RWPE1 (cell line): Measurements from ENCODE around the gene DCAKD.
A peak's percentile ranks its signal among the peaks of the same experiment; 100 is the strongest.

Source experiments
- CTCF ChIA-PET: fragments of 350-600 bp; sonication (Branson Sonifier 250); formaldehyde crosslinking; extraction: SDS; loops from one replicate; lab custom pipeline; 2021; lab: Yijun Ruan, JAX
- POLR2A ChIA-PET: fragments of 400-600 bp; formaldehyde crosslinking; extraction: SDS; loops from one replicate; lab custom pipeline; 2020; ENCODE audit warnings: antibody characterized with exemption; ENCODE audit not compliant: low non-redundant PET; lab: Yijun Ruan, JAX
- DNase-seq: peaks from one replicate; pipeline ENCODE4 v3.0.0; 2012; ENCODE audit warnings: low spot score
- H3K27ac ChIP-seq: fragments of 450-650 bp; 2 replicates; pipeline ENCODE4 v1.5.1; 2017
- CTCF ChIP-seq: fragments of 450-650 bp; conservative IDR thresholded peaks from 2 replicates; pipeline ENCODE4 v1.5.1; 2017; ENCODE audit warnings: low read depth, mild to moderate bottlenecking

Gene DCAKD

GRCh38 chr17:45087504-45087975 is 36.1 kb upstream of the DCAKD start:
- POLR2A ChIA-PET = no interaction called here
- no peak for TF ChIP-seq CTCF
- CTCF ChIA-PET = interaction anchor here (2.3 kb wide), 1 partner anchor 11 kb away, joined by 9 read pairs; no protein-coding TSS in a partner anchor
- peak overlapping the region; percentile 93 for H3K27ac ChIP-seq
- DNase-seq = no peak

DNA sequence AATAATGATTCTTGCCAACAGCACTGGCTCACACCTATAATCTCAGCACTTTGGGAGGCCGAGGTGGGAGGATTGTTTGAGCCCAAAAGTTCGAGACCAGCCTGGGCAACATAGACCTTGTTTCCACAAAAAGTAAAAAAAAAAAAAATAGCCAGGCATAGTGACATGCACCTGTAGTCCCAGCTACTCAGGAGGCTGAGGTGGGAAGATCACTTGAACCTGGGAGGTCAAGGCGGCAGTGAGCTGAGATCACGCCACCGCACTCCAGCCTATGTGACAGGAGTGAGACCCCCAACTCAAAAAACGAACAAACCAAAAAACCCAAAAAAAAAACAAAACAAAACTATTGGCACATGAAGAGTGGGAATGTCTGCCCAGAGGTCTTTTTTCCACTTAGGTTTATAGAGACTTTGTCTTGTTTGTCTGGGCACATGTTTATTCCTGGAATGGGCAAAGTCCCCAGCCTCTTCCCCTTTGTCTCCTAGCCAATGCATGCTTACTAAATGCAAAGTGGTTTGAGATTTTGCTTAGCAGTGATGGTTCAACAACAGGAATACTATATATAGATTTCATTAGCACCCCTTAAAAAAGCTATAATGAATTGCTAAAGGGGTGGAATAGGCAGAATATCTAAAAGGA is 35.6 kb upstream of the DCAKD start:
- no peak for TF ChIP-seq CTCF
- ChIA-PET POLR2A (no interaction called here), CTCF (interaction anchor here (0.5 to 2.3 kb wide), 3 partner anchors 11 to 117 kb away, joined by 3 to 9 read pairs (median 4); no protein-coding TSS in a partner anchor)
- DNase-seq = no peak
- H3K27ac ChIP-seq = peak overlapping the region; percentile 93

- DNase-seq = no peak
- POLR2A ChIA-PET = no interaction called here
- peak overlapping the region; percentile 93 for H3K27ac ChIP-seq
- TF ChIP-seq CTCF = no peak
- CTCF ChIA-PET = interaction anchor here (0.5 to 2.3 kb wide), 3 partner anchors 10 to 117 kb away, joined by 3 to 9 read pairs (median 4); no protein-coding TSS in a partner anchor
Observed at GRCh38 chr17:45086391-45086790, 35.0 kb upstream of the DCAKD start.

- CTCF ChIA-PET = interaction anchor here (2.1 kb wide), 1 partner anchor 18 kb away, joined by 8 read pairs; no protein-coding TSS in a partner anchor
Observed at GRCh38 chr17:45081047-45081703, 29.7 kb upstream of the DCAKD start.

DNA sequence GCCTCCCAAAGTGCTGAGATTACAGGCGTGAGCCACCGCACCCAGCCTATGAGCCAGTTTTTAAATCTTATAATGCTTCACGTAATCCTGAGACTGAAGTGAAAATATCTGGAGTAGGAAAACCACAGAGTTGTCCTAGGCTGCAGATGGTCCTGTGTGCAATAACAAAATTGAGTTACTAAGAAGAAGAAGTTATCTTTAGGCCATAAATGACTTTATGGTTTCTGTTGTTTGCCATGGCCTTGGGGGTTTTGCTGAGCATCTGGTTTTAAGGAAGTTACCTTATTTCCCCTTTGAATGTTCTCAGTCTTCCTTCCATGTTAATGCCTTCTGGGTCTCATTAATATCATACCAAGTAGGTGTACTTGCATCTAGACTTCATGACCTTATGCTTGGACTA is 26.2 kb upstream of the DCAKD start:
- H3K27ac ChIP-seq = peak overlapping the region; percentile 44
- no peak for DNase-seq
- ChIA-PET POLR2A (no interaction called here), CTCF (no interaction called here)
- no peak for TF ChIP-seq CTCF

More at GRCh38 chr17:45081047-45081703, 29.7 kb upstream of the DCAKD start:
- H3K27ac ChIP-seq = peak overlapping the region; percentile 23; the same call in 1 of the 2 replicates
- no peak for TF ChIP-seq CTCF
- POLR2A ChIA-PET = no interaction called here
- no peak for DNase-seq

GRCh38 chr17:45073414-45074070 is 22.1 kb upstream of the DCAKD start:
- POLR2A ChIA-PET = no interaction called here
- H3K27ac ChIP-seq = peak overlapping the region; percentile 46
- no peak for DNase-seq
- TF ChIP-seq CTCF = no peak
- CTCF ChIA-PET = no interaction called here
